A172 (cell line): ENCODE data around the gene RGS11. TPM values are rescaled to one million over a fixed set of nuclear protein-coding genes. Genes with fewer than 3 reads are reported as not detected.

Experiments used
- DNase-seq: peaks from one replicate; pipeline ENCODE4 v3.0.0-alpha.2; 2015; ENCODE audit warnings: low spot score
- total RNA-seq: library from RNA; depleted of rRNA; stranded (reverse); fragments of >200 nt; shearing (Covaris generic); gene quantifications from 2 replicates; pipeline ENCODE4 v1.2.3, GENCODE V29; 2014; rRNA removed

The RGS11 gene
- total RNA-seq, result 0.07 TPM in 1 of 2 replicates, not detected in the other

GRCh38 chr16:275786-276232 lies at the start of gene RGS11:
Gene RGS11, minus strand, starts transcription at chr16:275944. Its CDS starts 33 bp downstream, at chr16:275911.
- DNase-seq, result no peak

GRCh38 chr16:324451-325334 lies 48.9 kb upstream of the RGS11 start:
- DNase-seq, result no peak

- no peak for DNase-seq
Measured at GRCh38 chr16:324201-324450, 48.4 kb upstream of the RGS11 start.

GRCh38 chr16:322476-323143 lies 46.9 kb upstream of the RGS11 start:
- DNase-seq, result no peak

- no peak for DNase-seq
Measured at GRCh38 chr16:321532-321931, 45.8 kb upstream of the RGS11 start.

- DNase-seq, result no peak
Measured at GRCh38 chr16:320206-320605, 44.5 kb upstream of the RGS11 start.

GRCh38 chr16:318628-319027 lies 42.9 kb upstream of the RGS11 start:
- no peak for DNase-seq

GRCh38 chr16:317583-317982 lies 41.8 kb upstream of the RGS11 start:
- no peak for DNase-seq

- DNase-seq, result no peak
Measured at GRCh38 chr16:316741-317464, 41.2 kb upstream of the RGS11 start.

GRCh38 chr16:314795-315299 lies 39.1 kb upstream of the RGS11 start:
- DNase-seq, result no peak

GRCh38 chr16:314351-314750 lies 38.6 kb upstream of the RGS11 start:
- DNase-seq, result no peak

- no peak for DNase-seq
Measured at GRCh38 chr16:311725-312124, 36.0 kb upstream of the RGS11 start.

- DNase-seq, result no peak
Measured at GRCh38 chr16:309476-309875, 33.7 kb upstream of the RGS11 start.

GRCh38 chr16:307691-308312 lies 32.1 kb upstream of the RGS11 start:
- DNase-seq, result no peak

- DNase-seq, result no peak
Measured at GRCh38 chr16:306911-307370, 31.2 kb upstream of the RGS11 start.

GRCh38 chr16:305916-306626 lies 30.3 kb upstream of the RGS11 start:
- no peak for DNase-seq

GRCh38 chr16:303760-304505 lies 28.2 kb upstream of the RGS11 start:
- no peak for DNase-seq

- DNase-seq, result no peak
Measured at GRCh38 chr16:301950-302349, 26.2 kb upstream of the RGS11 start.

GRCh38 chr16:301235-301634 lies 25.5 kb upstream of the RGS11 start:
- no peak for DNase-seq

- DNase-seq, result no peak
Measured at GRCh38 chr16:297832-298231, 22.1 kb upstream of the RGS11 start.
